WI38 (cell line): ENCODE data around the gene SFI1.
A peak's percentile ranks its signal among the peaks of the same experiment; 100 is the strongest.

Experiments
- H3K4me3 ChIP-seq: 2 replicates; pipeline ENCODE4 v1.5.1; 2011; ENCODE audit warnings: low read depth, mild to moderate bottlenecking, control low read depth, low read length
- TF ChIP-seq, protein P1 (sequence below): IDR thresholded peaks from 2 replicates; pipeline ENCODE4 v1.5.1; 2012; ENCODE audit warnings: low read depth, mild to moderate bottlenecking, control low read depth, low read length

Gene SFI1

DNA sequence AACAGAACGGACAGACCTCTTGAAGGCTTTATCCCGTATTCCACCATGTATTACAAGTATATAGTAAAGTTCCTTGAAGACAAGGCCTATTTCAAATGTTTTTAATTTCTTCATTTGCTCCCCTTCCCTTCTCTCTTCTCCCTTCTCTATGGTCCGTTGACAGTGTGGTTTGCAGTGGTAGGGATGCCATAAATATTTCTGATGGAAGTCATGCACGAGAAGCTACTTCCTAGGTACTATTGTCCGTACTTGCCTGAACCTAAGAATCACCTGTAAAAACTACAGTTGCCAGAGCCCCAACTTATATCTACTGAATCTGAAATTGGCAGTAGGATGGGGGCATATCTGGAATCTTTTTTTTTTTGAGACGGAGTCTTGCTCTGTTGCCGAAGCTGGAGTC is 162.9 kb downstream of the SFI1 start:
- TF ChIP-seq, protein P1, sequence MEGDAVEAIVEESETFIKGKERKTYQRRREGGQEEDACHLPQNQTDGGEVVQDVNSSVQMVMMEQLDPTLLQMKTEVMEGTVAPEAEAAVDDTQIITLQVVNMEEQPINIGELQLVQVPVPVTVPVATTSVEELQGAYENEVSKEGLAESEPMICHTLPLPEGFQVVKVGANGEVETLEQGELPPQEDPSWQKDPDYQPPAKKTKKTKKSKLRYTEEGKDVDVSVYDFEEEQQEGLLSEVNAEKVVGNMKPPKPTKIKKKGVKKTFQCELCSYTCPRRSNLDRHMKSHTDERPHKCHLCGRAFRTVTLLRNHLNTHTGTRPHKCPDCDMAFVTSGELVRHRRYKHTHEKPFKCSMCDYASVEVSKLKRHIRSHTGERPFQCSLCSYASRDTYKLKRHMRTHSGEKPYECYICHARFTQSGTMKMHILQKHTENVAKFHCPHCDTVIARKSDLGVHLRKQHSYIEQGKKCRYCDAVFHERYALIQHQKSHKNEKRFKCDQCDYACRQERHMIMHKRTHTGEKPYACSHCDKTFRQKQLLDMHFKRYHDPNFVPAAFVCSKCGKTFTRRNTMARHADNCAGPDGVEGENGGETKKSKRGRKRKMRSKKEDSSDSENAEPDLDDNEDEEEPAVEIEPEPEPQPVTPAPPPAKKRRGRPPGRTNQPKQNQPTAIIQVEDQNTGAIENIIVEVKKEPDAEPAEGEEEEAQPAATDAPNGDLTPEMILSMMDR: no peak
- no peak overlapping the region for H3K4me3 ChIP-seq

DNA sequence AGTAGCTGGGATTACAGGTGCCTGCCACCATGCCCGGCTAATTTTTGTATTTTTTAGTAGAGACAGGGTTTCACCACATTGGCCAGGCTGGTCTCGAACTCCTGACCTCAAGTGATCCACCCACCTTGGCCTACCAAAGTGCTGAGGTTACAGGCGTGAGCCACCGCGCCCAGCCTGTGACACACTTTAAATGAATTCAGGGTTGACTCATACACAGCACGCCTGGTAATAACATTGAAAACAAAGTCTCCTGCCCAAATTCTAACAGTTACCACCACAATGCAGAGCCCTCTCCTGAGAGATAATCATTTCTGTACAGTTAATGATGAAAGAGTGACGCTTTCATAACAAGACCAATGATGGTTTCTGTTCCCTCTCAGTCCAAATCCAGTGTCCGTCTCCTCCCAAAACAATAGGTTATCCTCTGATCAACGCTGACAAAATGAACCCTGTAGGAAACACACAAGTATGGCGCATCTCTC is 164.6 kb downstream of the SFI1 start:
- peak overlapping the region; percentile 85 for H3K4me3 ChIP-seq

DNA sequence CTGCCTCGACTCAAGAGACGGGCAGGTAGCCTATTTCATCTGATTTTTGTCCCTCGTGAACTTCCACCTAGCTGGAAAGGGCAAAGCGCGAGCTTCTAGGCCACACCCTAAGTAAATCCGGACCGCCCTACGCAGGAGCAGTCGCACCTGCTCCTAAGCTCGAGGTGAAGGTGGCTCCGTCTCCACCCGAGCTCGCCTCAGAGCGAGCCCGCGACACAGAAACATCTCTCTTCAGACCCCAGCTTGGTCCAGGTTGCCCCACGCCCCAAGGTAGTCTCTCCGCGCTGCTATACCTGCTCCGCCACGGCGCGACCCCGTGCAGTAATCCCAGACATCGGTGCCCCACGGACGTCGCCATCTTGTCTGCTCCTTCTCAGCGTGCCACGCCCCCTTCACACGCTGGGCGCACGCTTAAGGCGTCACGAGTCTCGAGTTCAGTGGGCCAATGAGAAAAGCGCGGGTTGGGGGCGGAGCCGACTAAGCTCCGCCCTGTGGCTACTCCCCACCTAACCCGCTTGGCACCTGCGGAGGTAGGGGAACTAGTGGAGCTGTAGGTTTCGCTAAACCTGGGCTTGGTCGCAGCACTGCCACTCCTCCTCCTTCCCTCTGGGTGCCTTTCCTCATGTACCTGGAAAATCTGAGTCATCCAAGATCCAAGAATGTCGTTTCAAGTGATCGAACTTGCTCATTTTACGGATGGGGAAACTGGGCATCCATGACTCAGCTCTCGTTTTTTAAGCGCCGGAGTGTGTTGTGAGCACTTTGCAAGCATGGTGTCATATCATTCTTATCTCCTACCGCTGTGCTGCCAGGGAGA is 165.7 kb downstream of the SFI1 start, which contains the start of gene PISD:
TSS of gene PISD (minus strand) at position 365 of the 817 bp plus-strand sequence. CDS start at position 358, 7 bp downstream.
- H3K4me3 ChIP-seq: peak within 1 kb of the TSS; percentile 85
- TF ChIP-seq, protein P1: no peak

DNA sequence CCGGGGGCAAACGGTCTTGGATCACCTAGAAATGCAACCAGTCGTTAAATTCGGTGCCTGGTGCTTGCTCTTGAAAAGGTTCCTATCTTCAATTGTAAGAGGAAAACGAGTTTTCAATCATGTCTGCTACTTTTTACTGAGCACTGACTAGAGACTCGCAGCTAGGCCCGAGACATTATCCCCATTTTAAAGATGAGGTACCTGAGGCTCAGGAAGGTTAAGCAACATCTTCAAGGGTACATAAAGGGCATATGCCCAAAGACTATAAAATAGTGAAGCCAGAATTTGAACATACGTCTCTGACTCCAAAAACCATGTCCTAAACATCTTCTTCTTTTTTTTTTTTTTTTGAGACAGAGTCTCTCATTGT is 166.3 kb downstream of the SFI1 start:
- H3K4me3 ChIP-seq: no peak overlapping the region; the same call in 1 of the 2 replicates
- TF ChIP-seq, protein P1: no peak
